Measurements from ENCODE around the gene LSAMP. TPM values are rescaled to one million over a fixed set of nuclear protein-coding genes. Genes with fewer than 3 reads are reported as not detected.

Gene LSAMP
- total RNA-seq, 1 experiment from 2014 or later = 10.1 TPM

- Histone ChIP-seq H3K27me3 (replicated peaks; ENCODE audit: insufficient read depth, low read depth, low read length, poor library complexity) (no peaks in the 10 kb centered on the region), H3K36me3 (ENCODE audit: insufficient read depth, low read length, poor library complexity, severe bottlenecking) (no peaks in the 10 kb centered on the region), H3K4me3 (ENCODE audit: low read depth, low read length, poor library complexity, severe bottlenecking) (no peak overlapping the region), H3K4me1 (ENCODE audit: insufficient read depth, low read length, poor library complexity, severe bottlenecking) (peaks cover 3% of the 10 kb centered on the region), H3K27ac (ENCODE audit: low read depth, low read length, poor library complexity, severe bottlenecking) (no peak overlapping the region), H3K9me3 (ENCODE audit: low read depth, low read length, poor library complexity, severe bottlenecking) (no peaks in the 10 kb centered on the region)
- CTCF ChIA-PET = interaction anchor here (0.5 kb wide), 1 partner anchor 18 kb away, joined by 5 read pairs; no protein-coding TSS in a partner anchor
- TF ChIP-seq EZH2 (IDR thresholded peaks at IDR 0.05; ENCODE audit: borderline replicate concordance, low read depth, low read length, poor library complexity, severe bottlenecking) (no peak), CTCF (conservative IDR thresholded peaks at IDR 0.05; ENCODE audit: low read depth, low read length) (no peak)
- POLR2A ChIA-PET (ENCODE audit: low non-redundant PET) = no interaction called here
- intact Hi-C loops (cut with micrococcal nuclease; ENCODE audit: unreplicated experiment) = no loop called here
- no TSS peak for BruUV-seq (replicated peaks)
- DNase-seq (ENCODE audit: low spot score) = no peak
These were observed 655.8 kb downstream of the LSAMP start for GRCh38 chr3:115789481-115789880.

GRCh38 chr3:115788921-115789470, 656.3 kb downstream of the LSAMP start:
- Histone ChIP-seq H3K4me1 (ENCODE audit: insufficient read depth, low read length, poor library complexity, severe bottlenecking) (peaks cover 3% of the 10 kb centered on the region), H3K27me3 (replicated peaks; ENCODE audit: insufficient read depth, low read depth, low read length, poor library complexity) (no peaks in the 10 kb centered on the region), H3K36me3 (ENCODE audit: insufficient read depth, low read length, poor library complexity, severe bottlenecking) (no peaks in the 10 kb centered on the region), H3K9me3 (ENCODE audit: low read depth, low read length, poor library complexity, severe bottlenecking) (no peaks in the 10 kb centered on the region), H3K4me3 (ENCODE audit: low read depth, low read length, poor library complexity, severe bottlenecking) (no peak overlapping the region), H3K27ac (ENCODE audit: low read depth, low read length, poor library complexity, severe bottlenecking) (no peak overlapping the region)
- intact Hi-C loops (cut with micrococcal nuclease; ENCODE audit: unreplicated experiment) = no loop called here
- no TSS peak for BruUV-seq (replicated peaks)
- CTCF ChIA-PET = interaction anchor here (0.5 kb wide), 1 partner anchor 18 kb away, joined by 5 read pairs; no protein-coding TSS in a partner anchor
- DNase-seq (ENCODE audit: low spot score) = no peak
- no peak for TF ChIP-seq EZH2 (IDR thresholded peaks at IDR 0.05; ENCODE audit: borderline replicate concordance, low read depth, low read length, poor library complexity, severe bottlenecking)
- TF ChIP-seq CTCF (conservative IDR thresholded peaks at IDR 0.05; ENCODE audit: low read depth, low read length) = no peak
- POLR2A ChIA-PET (ENCODE audit: low non-redundant PET) = no interaction called here

GRCh38 chr3:115787818-115788217, 657.5 kb downstream of the LSAMP start:
- TF ChIP-seq CTCF (conservative IDR thresholded peaks at IDR 0.05; ENCODE audit: low read depth, low read length) (no peak), EZH2 (IDR thresholded peaks at IDR 0.05; ENCODE audit: borderline replicate concordance, low read depth, low read length, poor library complexity, severe bottlenecking) (no peak)
- Histone ChIP-seq H3K27ac (ENCODE audit: low read depth, low read length, poor library complexity, severe bottlenecking) (no peak overlapping the region), H3K4me1 (ENCODE audit: insufficient read depth, low read length, poor library complexity, severe bottlenecking) (peaks cover 3% of the 10 kb centered on the region), H3K27me3 (replicated peaks; ENCODE audit: insufficient read depth, low read depth, low read length, poor library complexity) (no peaks in the 10 kb centered on the region), H3K4me3 (ENCODE audit: low read depth, low read length, poor library complexity, severe bottlenecking) (no peak overlapping the region), H3K9me3 (ENCODE audit: low read depth, low read length, poor library complexity, severe bottlenecking) (no peaks in the 10 kb centered on the region), H3K36me3 (ENCODE audit: insufficient read depth, low read length, poor library complexity, severe bottlenecking) (no peaks in the 10 kb centered on the region)
- intact Hi-C loops (cut with micrococcal nuclease; ENCODE audit: unreplicated experiment) = no loop called here
- no peak for DNase-seq (ENCODE audit: low spot score)
- no TSS peak for BruUV-seq (replicated peaks)
- ChIA-PET CTCF (no interaction called here), POLR2A (ENCODE audit: low non-redundant PET) (no interaction called here)

All from A673 (cell line).